Right forelimb (tissue), 1 donor: ENCODE data around the gene SHROOM3.
A peak's percentile ranks its signal among the peaks of the same experiment; 100 is the strongest.
"Not testable (repeated sequence)": the region's sequence is repeated elsewhere in the genome, so short reads cannot be mapped to it uniquely, and the experiment has no call there.

Experiments used
- DNase-seq: peaks from one replicate; pipeline ENCODE4 v3.0.0-alpha.2; 2018

SHROOM3 gene

GRCh38 chr4:76447393-76447851, 12.4 kb downstream of the SHROOM3 start:
- DNase-seq: no peak

GRCh38 chr4:76448211-76448610, 13.2 kb downstream of the SHROOM3 start:
- no peak for DNase-seq

GRCh38 chr4:76449362-76449767, 14.3 kb downstream of the SHROOM3 start:
- DNase-seq: no peak

GRCh38 chr4:76449833-76450232, 14.8 kb downstream of the SHROOM3 start:
- DNase-seq: no peak

- DNase-seq: no peak
Observed at GRCh38 chr4:76453232-76453631, 18.2 kb downstream of the SHROOM3 start.

- DNase-seq: not testable (repeated sequence)
Observed at GRCh38 chr4:76454073-76454472, 19.0 kb downstream of the SHROOM3 start.

GRCh38 chr4:76457885-76458284, 22.9 kb downstream of the SHROOM3 start:
- DNase-seq: no peak

GRCh38 chr4:76458297-76458696, 23.3 kb downstream of the SHROOM3 start:
- no peak for DNase-seq

GRCh38 chr4:76458825-76459224, 23.8 kb downstream of the SHROOM3 start:
- peak; percentile 49 for DNase-seq

GRCh38 chr4:76459291-76459723, 24.3 kb downstream of the SHROOM3 start:
- peak; percentile 49 for DNase-seq

- DNase-seq: no peak
Observed at GRCh38 chr4:76463568-76463967, 28.5 kb downstream of the SHROOM3 start.

GRCh38 chr4:76470064-76470463, 35.0 kb downstream of the SHROOM3 start:
- DNase-seq: no peak

GRCh38 chr4:76470532-76470931, 35.5 kb downstream of the SHROOM3 start:
- no peak for DNase-seq

- no peak for DNase-seq
Observed at GRCh38 chr4:76476571-76476970, 41.5 kb downstream of the SHROOM3 start.

- no peak for DNase-seq
Observed at GRCh38 chr4:76484654-76485053, 49.6 kb downstream of the SHROOM3 start.

- DNase-seq: no peak
Observed at GRCh38 chr4:76485450-76485849, 50.4 kb downstream of the SHROOM3 start.

GRCh38 chr4:76486588-76487276, 51.7 kb downstream of the SHROOM3 start:
- DNase-seq: no peak

- DNase-seq: no peak
Observed at GRCh38 chr4:76487621-76488020, 52.6 kb downstream of the SHROOM3 start.

- DNase-seq: no peak
Observed at GRCh38 chr4:76488455-76488854, 53.4 kb downstream of the SHROOM3 start.

- no peak for DNase-seq
Observed at GRCh38 chr4:76488888-76489685, 54.1 kb downstream of the SHROOM3 start.

GRCh38 chr4:76489686-76490161, 54.7 kb downstream of the SHROOM3 start:
- DNase-seq: no peak

- DNase-seq: no peak
Observed at GRCh38 chr4:76492055-76492454, 57.0 kb downstream of the SHROOM3 start.

GRCh38 chr4:76494243-76494642, 59.2 kb downstream of the SHROOM3 start:
- no peak for DNase-seq
